Measurements from ENCODE around the gene TYK2. TPM values are rescaled to one million over a fixed set of nuclear protein-coding genes. Genes with fewer than 3 reads are reported as not detected.
"Not testable (repeated sequence)": the region's sequence is repeated elsewhere in the genome, so short reads cannot be mapped to it uniquely, and the experiment has no call there.

The TYK2 gene
- total RNA-seq, 3 donors from 2014 or later: 104 to 142 (median 123) TPM

- Histone ChIP-seq H3K36me3 (ENCODE audit: low read depth) (no peaks in the 10 kb centered on the region), H3K4me3 (no peak overlapping the region), H3K4me1 (ENCODE audit: low read depth) (peaks cover under 1% of the 10 kb centered on the region), H3K9me3 (no peaks in the 10 kb centered on the region)
- DNase-seq (no peak), ATAC-seq (no peak)
- no peak for TF ChIP-seq CTCF (IDR thresholded peaks at IDR 0.05)
- intact Hi-C loops (cut with DNase I, micrococcal nuclease): no loop called here
These were observed 40.4 kb downstream of the TYK2 start for GRCh38 chr19:10339977-10340376.

GRCh38 chr19:10339380-10339960 lies 40.9 kb downstream of the TYK2 start, which contains the start of gene ICAM3:
TSS of gene ICAM3 (minus strand) at chr19:10339624. CDS start at chr19:10339614, 10 bp downstream.
- ATAC-seq: peak; percentile 43
- H3K9me3 ChIP-seq: no peaks in the 10 kb centered on the region
- no peak within 1 kb of the TSS for H3K4me3 ChIP-seq
- H3K4me1 ChIP-seq (ENCODE audit: low read depth): peaks cover 4% of the 10 kb centered on the region
- no peak for TF ChIP-seq CTCF (IDR thresholded peaks at IDR 0.05)
- peak; percentile 36 to 83 (median 56) for DNase-seq
- intact Hi-C loops (cut with DNase I, micrococcal nuclease): no loop called here
- H3K36me3 ChIP-seq (ENCODE audit: low read depth): no peaks in the 10 kb centered on the region

- H3K36me3 ChIP-seq (ENCODE audit: low read depth): no peaks in the 10 kb centered on the region
These were observed 41.4 kb downstream of the TYK2 start for GRCh38 chr19:10338940-10339339.

GRCh38 chr19:10336725-10337124 lies 43.6 kb downstream of the TYK2 start:
- DNase-seq; ATAC-seq; H3K36me3 ChIP-seq (ENCODE audit: low read depth); H3K4me3 ChIP-seq; intact Hi-C loops (cut with DNase I, micrococcal nuclease); H3K9me3 ChIP-seq: not testable (repeated sequence)
- peaks cover 15% of the 10 kb centered on the region for H3K4me1 ChIP-seq (ENCODE audit: low read depth)

More at GRCh38 chr19:10338940-10339339, 41.4 kb downstream of the TYK2 start:
- TF ChIP-seq CTCF (IDR thresholded peaks at IDR 0.05): no peak
- DNase-seq (no peak), ATAC-seq (no peak)
- Histone ChIP-seq H3K9me3 (no peaks in the 10 kb centered on the region), H3K4me1 (ENCODE audit: low read depth) (peaks cover 4% of the 10 kb centered on the region), H3K4me3 (no peak overlapping the region)
- intact Hi-C loops (cut with DNase I, micrococcal nuclease): no loop called here

GRCh38 chr19:10335352-10335985 lies 44.9 kb downstream of the TYK2 start:
- no peak for ATAC-seq
- Histone ChIP-seq H3K36me3 (ENCODE audit: low read depth) (no peaks in the 10 kb centered on the region), H3K9me3 (no peaks in the 10 kb centered on the region), H3K4me3 (no peak overlapping the region), H3K4me1 (ENCODE audit: low read depth) (peaks cover 19% of the 10 kb centered on the region)
- intact Hi-C loops (cut with DNase I, micrococcal nuclease): no loop called here
- DNase-seq: peak in 1 of 3 donors; percentile 56
- TF ChIP-seq CTCF (IDR thresholded peaks at IDR 0.05): no peak

GRCh38 chr19:10334588-10335351 lies 45.6 kb downstream of the TYK2 start:
- intact Hi-C loops (cut with DNase I, micrococcal nuclease): no loop called here
- H3K4me1 ChIP-seq (ENCODE audit: low read depth): peaks cover 19% of the 10 kb centered on the region
- no peaks in the 10 kb centered on the region for H3K9me3 ChIP-seq
- DNase-seq (peak; percentile 96 to 99 (median 98)), ATAC-seq (peak; percentile 77)
- peak overlapping the region; percentile 22 for H3K4me3 ChIP-seq
- no peak for TF ChIP-seq CTCF (IDR thresholded peaks at IDR 0.05)
- H3K36me3 ChIP-seq (ENCODE audit: low read depth): no peaks in the 10 kb centered on the region
